Tibial nerve (tissue), 4 donors: ENCODE results near the gene YWHAQ. TPM values are rescaled to one million over a fixed set of nuclear protein-coding genes. Genes with fewer than 3 reads are reported as not detected.
"Not testable (repeated sequence)": the region's sequence is repeated elsewhere in the genome, so short reads cannot be mapped to it uniquely, and the experiment has no call there.

Experiments used
- DNase-seq, 2 donors: peaks; one replicate each; pipeline ENCODE4 v3.0.0-alpha.2; 2019; ENCODE audit warnings: low spot score in 2 of 2
- H3K27ac ChIP-seq, 4 donors: fragments of 200-600 bp; sonication (generic) in 3 of 4; one replicate each; pipeline ENCODE4 v1.5.1; 2017 to 2019; ENCODE audit warnings: mild to moderate bottlenecking in 1 of 4
- H3K27me3 ChIP-seq, 2 donors: fragments of 200-600 bp; sonication (generic) in 1 of 2; one replicate each; pipeline versions ENCODE4 v1.5.1 to v1.6.0; 2017 to 2019
- H3K36me3 ChIP-seq, 3 donors: fragments of 200-600 bp; sonication (generic); one replicate each; pipeline ENCODE4 v1.5.1; 2018 to 2019
- H3K4me1 ChIP-seq, 4 donors: fragments of 200-600 bp; sonication (generic) in 3 of 4; one replicate each; pipeline ENCODE4 v1.5.1; 2017 to 2019
- H3K4me3 ChIP-seq, 4 donors: fragments of 200-600 bp; sonication (generic) in 3 of 4; one replicate each; pipeline ENCODE4 v1.5.1; 2017 to 2019; ENCODE audit warnings: mild to moderate bottlenecking in 1 of 4, moderate library complexity in 1 of 4
- H3K9me3 ChIP-seq, 4 donors: fragments of 200-600 bp; sonication (generic) in 3 of 4; one replicate each; pipeline ENCODE4 v1.5.1; 2017 to 2019
- EP300 ChIP-seq, 2 donors: sonication (generic); formaldehyde crosslinking; IDR thresholded peaks; one replicate each; pipeline ENCODE4 v1.6.1; 2017; ENCODE audit warnings: antibody characterized with exemption in 2 of 2, mild to moderate bottlenecking in 1 of 2
- POLR2A ChIP-seq, 2 donors: fragments of 450-650 bp; IDR thresholded peaks; one replicate each; pipeline ENCODE4 v1.6.1; 2017; ENCODE audit warnings: antibody characterized with exemption in 2 of 2, mild to moderate bottlenecking in 2 of 2, moderate library complexity in 2 of 2
- WGBS, 2 donors: methylation state at CpG; one replicate each; pipeline ENCODE4 v1.1.5; 2018; 5-methylcytosine and 5-hydroxymethylcytosine counted together
- total RNA-seq, 4 donors: library from RNA; depleted of rRNA; stranded (reverse); fragments of >200 nt; gene quantifications; one replicate each; pipeline ENCODE4 v1.1.0, GENCODE V29; 2016
- TF ChIP-seq, protein P1 (sequence below), 5 experiments: fragments of 200-600 bp in 3 of 5; fragments of 450-650 bp in 2 of 5; sonication (generic) in 3 of 5; IDR thresholded peaks; one replicate each; pipeline ENCODE4 v1.5.1; 2016 to 2019; ENCODE audit warnings: antibody characterized with exemption in 5 of 5, mild to moderate bottlenecking in 3 of 5, moderate library complexity in 2 of 5

The YWHAQ gene
- total RNA-seq, 4 donors from 2014 or later = 166 to 213 (median 185) TPM

DNA sequence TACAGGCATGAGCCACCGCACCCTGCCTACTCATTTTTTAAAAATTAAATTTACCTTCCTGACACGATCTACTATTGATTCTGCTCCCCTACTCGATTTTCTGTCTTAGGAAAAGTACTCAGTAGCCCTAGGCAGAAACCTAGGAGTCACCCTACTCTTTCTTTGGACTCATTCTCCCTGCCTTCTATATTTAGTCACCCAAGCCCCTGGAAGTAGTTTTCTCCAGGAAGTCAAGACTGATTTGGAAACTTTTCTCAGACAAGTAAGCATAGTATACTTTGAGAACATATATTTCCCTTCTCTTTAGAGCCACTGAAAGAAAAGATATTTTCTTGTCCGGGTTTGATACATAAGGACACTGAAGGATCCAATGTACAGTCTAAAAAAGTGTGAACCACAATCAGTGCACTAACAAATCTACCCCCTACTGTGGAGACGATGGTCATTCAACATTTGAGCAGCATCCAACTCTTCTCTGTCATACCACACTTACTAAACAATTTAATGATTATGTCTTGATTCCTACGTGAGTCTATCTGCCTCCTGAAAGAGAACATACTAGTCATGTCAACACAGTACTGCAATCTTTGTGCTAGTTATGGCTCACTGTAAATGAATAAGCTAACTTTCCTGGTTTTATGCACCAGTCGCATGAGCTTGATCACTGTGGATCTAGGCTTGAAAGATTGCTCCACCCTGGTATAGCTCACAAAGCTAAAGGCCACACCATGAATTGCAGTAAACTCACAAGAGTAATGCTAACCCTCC lies 19.8 kb downstream of the YWHAQ start:
- DNase-seq = no peak
- Histone ChIP-seq H3K4me1 (peaks cover 0 to 82% (median 13%) of the 10 kb centered on the region in 4 donors), H3K4me3 (no peak overlapping the region), H3K9me3 (no peaks in the 10 kb centered on the region), H3K27ac (no peak overlapping the region), H3K27me3 (no peaks in the 10 kb centered on the region), H3K36me3 (no peaks in the 10 kb centered on the region)
- 77 to 79% methylated on average over 7 of the region's 7 CpGs for WGBS, 2 donors
- TF ChIP-seq EP300 (IDR thresholded peaks at IDR 0.05) (no peak), POLR2A (IDR thresholded peaks at IDR 0.05) (no peak)
- TF ChIP-seq, protein P1, sequence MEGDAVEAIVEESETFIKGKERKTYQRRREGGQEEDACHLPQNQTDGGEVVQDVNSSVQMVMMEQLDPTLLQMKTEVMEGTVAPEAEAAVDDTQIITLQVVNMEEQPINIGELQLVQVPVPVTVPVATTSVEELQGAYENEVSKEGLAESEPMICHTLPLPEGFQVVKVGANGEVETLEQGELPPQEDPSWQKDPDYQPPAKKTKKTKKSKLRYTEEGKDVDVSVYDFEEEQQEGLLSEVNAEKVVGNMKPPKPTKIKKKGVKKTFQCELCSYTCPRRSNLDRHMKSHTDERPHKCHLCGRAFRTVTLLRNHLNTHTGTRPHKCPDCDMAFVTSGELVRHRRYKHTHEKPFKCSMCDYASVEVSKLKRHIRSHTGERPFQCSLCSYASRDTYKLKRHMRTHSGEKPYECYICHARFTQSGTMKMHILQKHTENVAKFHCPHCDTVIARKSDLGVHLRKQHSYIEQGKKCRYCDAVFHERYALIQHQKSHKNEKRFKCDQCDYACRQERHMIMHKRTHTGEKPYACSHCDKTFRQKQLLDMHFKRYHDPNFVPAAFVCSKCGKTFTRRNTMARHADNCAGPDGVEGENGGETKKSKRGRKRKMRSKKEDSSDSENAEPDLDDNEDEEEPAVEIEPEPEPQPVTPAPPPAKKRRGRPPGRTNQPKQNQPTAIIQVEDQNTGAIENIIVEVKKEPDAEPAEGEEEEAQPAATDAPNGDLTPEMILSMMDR (IDR thresholded peaks at IDR 0.05) = no peak

DNA sequence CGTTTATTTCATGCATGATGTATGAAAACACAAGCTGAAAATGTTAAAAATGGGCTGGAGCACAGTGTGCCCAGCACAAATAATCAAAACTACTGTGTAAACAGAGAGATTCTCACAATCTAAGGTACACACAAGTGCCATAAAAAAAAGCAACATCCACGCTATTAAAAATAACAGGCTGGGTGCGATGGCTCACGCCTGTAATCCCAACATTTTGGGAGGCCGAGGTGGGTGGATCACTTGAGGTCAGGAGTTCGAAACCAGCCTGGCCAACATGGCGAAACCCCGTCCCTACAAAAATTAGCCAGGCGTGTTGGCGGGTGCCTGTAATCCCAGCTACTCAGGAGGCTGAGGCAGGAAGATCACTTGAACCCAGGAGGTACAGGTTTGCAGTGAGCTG lies 22.3 kb downstream of the YWHAQ start:
- peak overlapping the region in 1 of 4 donors; percentile 13 for H3K4me3 ChIP-seq
- H3K9me3 ChIP-seq, H3K36me3 ChIP-seq, DNase-seq, H3K27me3 ChIP-seq: not testable (repeated sequence)
- H3K4me1 ChIP-seq = peaks cover 0 to 59% (median 3%) of the 10 kb centered on the region in 4 donors
- WGBS, 2 donors = 74 to 78% methylated on average over 10 of the region's 10 CpGs
- peak overlapping the region in 3 of 4 donors; percentile 31 to 69 (median 69) for H3K27ac ChIP-seq

DNA sequence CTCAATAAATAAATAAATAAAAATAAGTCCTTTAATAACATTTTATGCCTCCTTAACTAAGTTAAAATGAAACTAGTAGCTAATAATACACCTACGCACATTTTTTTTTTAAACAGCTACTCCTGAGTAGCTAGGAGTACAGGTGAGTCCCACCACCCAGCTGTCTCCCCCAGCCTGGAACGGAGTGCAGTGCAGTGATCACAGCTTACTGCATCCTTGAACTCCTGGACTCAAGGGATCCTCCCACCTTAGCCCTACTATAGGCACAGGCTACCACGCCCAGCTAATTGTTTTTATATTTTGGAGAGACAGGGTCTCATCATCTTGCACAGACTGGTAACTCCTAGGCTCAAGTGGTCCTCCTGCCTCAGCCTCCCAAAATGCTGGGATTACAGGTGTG lies 28.4 kb downstream of the YWHAQ start:
- Histone ChIP-seq H3K27ac (no peak overlapping the region), H3K4me1 (peaks cover 0 to 11% (median 0%) of the 10 kb centered on the region in 4 donors), H3K36me3 (peaks cover 0 to 46% (median 0%) of the 10 kb centered on the region in 3 donors), H3K9me3 (peaks cover 0 to 26% (median 4%) of the 10 kb centered on the region in 4 donors), H3K4me3 (no peak overlapping the region), H3K27me3 (no peaks in the 10 kb centered on the region)
- TF ChIP-seq EP300 (IDR thresholded peaks at IDR 0.05) (no peak), POLR2A (IDR thresholded peaks at IDR 0.05) (no peak)
- TF ChIP-seq, protein P1 (IDR thresholded peaks at IDR 0.05) = no peak
- 96 to 97% methylated on average over 3 of the region's 3 CpGs for WGBS, 2 donors
- no peak for DNase-seq

DNA sequence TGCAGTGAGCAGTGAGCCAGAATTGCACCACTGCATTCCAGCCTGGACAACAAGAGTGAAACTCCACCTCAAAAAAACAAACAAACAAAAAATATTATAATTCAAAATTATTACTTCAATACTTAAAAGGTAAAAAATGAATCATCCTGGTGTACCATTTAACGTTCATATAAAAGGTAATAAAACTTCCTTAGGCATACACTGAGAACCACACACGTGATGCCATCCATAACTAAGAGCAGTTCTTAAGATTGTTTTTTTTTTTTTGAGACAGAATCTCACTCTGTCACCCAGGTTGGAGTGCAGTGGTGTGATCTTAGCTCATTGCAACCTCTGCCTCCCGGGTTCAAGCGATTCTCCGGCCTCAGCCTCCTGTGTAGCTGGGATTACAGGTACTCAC lies 29.4 kb downstream of the YWHAQ start:
- 93 to 98% methylated on average over 5 of the region's 5 CpGs for WGBS, 2 donors
- no peak overlapping the region for H3K27ac ChIP-seq
- TF ChIP-seq EP300 (IDR thresholded peaks at IDR 0.05) = no peak
- TF ChIP-seq POLR2A (IDR thresholded peaks at IDR 0.05) = no peak
- TF ChIP-seq, protein P1 (IDR thresholded peaks at IDR 0.05) = no peak
- peaks cover 0 to 26% (median 4%) of the 10 kb centered on the region in 4 donors for H3K9me3 ChIP-seq
- H3K27me3 ChIP-seq = no peaks in the 10 kb centered on the region
- H3K4me3 ChIP-seq = no peak overlapping the region
- H3K4me1 ChIP-seq = peaks cover 0 to 10% (median 4%) of the 10 kb centered on the region in 4 donors
- peaks cover 0 to 46% (median 0%) of the 10 kb centered on the region in 3 donors for H3K36me3 ChIP-seq
- DNase-seq = no peak

DNA sequence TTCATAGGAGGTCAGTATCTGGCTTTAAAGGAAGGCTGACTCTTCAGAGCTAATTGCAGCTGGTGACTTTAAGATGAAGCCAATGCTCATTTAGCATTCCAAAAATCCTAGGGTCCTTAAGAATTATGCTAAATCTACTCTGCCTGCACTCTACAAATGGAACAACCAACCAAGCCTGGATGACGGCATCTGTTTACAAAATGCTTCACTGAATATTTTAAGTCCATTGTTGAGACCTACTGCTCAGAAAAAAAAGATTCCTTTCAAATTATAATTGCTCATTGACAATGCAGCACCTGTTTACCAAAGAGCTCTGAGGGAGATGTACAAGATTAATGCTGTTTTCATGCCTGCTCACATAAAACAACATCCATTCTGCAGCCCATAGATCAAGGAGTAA lies 31.4 kb downstream of the YWHAQ start:
- 94 to 100% methylated on average over 1 of the region's 1 CpG for WGBS, 2 donors

More for the DNA sequence above, 31.4 kb downstream of the YWHAQ start:
- Histone ChIP-seq H3K9me3 (peaks cover 0 to 26% (median 4%) of the 10 kb centered on the region in 4 donors), H3K4me3 (no peak overlapping the region), H3K27ac (no peak overlapping the region), H3K36me3 (peaks cover 0 to 46% (median 0%) of the 10 kb centered on the region in 3 donors), H3K4me1 (peaks cover 0 to 27% (median 23%) of the 10 kb centered on the region in 4 donors), H3K27me3 (no peaks in the 10 kb centered on the region)
- TF ChIP-seq, protein P1 (IDR thresholded peaks at IDR 0.05) = no peak
- TF ChIP-seq EP300 (IDR thresholded peaks at IDR 0.05) = no peak
- DNase-seq = no peak
